Putamen (tissue), 1 donor: ENCODE results near the gene PTCH1.

Experiments
- DNase-seq: peaks from one replicate; pipeline ENCODE4 v3.0.0-alpha.2; 2016; ENCODE audit warnings: low spot score

Gene PTCH1

GRCh38 chr9:95516734-95517558 lies at the start of gene PTCH1:
Gene PTCH1, minus strand, starts transcription at chr9:95516971.
- no peak for DNase-seq

GRCh38 chr9:95565982-95566381 lies 49.2 kb upstream of the PTCH1 start:
- no peak for DNase-seq

GRCh38 chr9:95561913-95562312 lies 45.1 kb upstream of the PTCH1 start:
- DNase-seq = no peak

- no peak for DNase-seq
Measured at GRCh38 chr9:95557142-95557541, 40.4 kb upstream of the PTCH1 start.

- no peak for DNase-seq
Measured at GRCh38 chr9:95556521-95556920, 39.8 kb upstream of the PTCH1 start.

- DNase-seq = no peak
Measured at GRCh38 chr9:95552814-95553546, 36.2 kb upstream of the PTCH1 start.

GRCh38 chr9:95552255-95552654 lies 35.5 kb upstream of the PTCH1 start:
- DNase-seq = no peak

GRCh38 chr9:95551406-95551805 lies 34.6 kb upstream of the PTCH1 start:
- DNase-seq = no peak

GRCh38 chr9:95545831-95546567 lies 29.2 kb upstream of the PTCH1 start:
- DNase-seq = no peak

- DNase-seq = no peak
Measured at GRCh38 chr9:95533996-95534680, 17.4 kb upstream of the PTCH1 start.

- DNase-seq = no peak
Measured at GRCh38 chr9:95529910-95530309, 13.1 kb upstream of the PTCH1 start.

GRCh38 chr9:95528908-95529502 lies 12.2 kb upstream of the PTCH1 start:
- DNase-seq = no peak

- DNase-seq = no peak
Measured at GRCh38 chr9:95522871-95523370, 6.2 kb upstream of the PTCH1 start.

- no peak for DNase-seq
Measured at GRCh38 chr9:95521699-95522098, 4.9 kb upstream of the PTCH1 start.

- DNase-seq = peak; percentile 64
Measured at GRCh38 chr9:95517559-95518425, 1.0 kb upstream of the PTCH1 start.

- DNase-seq = no peak
Measured at GRCh38 chr9:95516221-95516733, 494 bp downstream of the PTCH1 start.

GRCh38 chr9:95515272-95516113 lies 1.3 kb downstream of the PTCH1 start:
- no peak for DNase-seq

GRCh38 chr9:95514342-95514741 lies 2.4 kb downstream of the PTCH1 start:
- no peak for DNase-seq

GRCh38 chr9:95513711-95514110 lies 3.1 kb downstream of the PTCH1 start:
- no peak for DNase-seq
